IPS-NIHi7 (cell line): ENCODE data around the gene NOA1.

ENCODE experiments used
- DNase-seq: peaks from one replicate; pipeline ENCODE4 v3.0.0; 2012; ENCODE audit warnings: mixed read lengths; ENCODE audit errors: extremely low spot score

The NOA1 gene

DNA sequence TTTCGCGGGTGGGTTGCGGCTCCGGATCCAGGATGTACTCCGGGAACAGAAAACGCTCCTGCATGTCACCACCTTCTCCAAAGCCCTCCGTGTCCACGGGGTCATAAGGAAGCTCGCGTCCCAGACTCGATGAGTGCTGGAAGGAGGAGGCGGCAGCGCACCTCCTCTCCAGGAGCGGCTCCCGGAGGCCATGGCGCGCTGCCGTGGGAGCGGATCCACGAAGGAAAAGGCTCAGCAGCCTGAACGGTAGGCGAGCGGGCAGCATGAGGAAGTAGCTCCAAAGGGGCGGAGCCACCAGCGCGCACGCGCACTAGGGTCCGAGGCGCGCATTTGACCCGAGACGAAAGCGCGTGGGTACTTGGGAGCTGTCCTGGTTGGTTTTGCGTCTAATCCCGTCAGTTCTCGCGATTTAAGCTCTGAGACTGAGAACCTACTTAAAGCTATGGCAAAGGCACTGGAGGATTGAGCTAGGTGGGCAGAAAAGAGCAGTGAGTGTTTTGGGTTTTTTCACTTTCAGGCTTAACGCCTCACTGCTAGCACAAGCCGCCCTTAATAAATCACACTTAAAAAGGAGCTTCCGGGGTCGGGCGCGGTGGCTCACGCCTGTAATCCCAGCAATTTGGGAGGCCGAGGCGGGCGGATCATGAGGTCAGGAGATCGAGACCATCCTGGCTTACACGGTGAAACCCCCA lies at the start of gene NOA1:
Gene NOA1, minus strand, starts transcription at position 286 of the 692 bp plus-strand sequence. Its CDS starts 21 bp downstream, at position 265.
- peak; percentile 94 for DNase-seq

DNA sequence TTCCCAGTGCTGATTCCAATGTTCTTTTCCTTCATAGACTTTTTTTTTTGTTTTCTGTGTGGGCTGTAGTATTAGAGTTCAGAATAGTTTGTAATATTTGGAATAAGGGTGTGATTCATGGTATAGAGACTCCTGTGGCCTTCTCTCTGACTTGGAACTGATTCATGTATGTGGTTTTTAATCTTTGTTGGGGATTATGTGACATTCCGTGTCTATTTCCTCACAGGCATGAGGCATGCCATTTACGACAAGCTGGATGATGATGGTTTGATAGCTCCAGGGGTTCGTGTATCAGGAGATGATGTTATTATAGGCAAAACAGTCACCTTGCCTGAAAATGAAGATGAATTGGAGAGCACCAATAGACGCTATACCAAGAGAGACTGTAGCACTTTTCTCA lies 45.7 kb upstream of the NOA1 start:
- DNase-seq = no peak

DNA sequence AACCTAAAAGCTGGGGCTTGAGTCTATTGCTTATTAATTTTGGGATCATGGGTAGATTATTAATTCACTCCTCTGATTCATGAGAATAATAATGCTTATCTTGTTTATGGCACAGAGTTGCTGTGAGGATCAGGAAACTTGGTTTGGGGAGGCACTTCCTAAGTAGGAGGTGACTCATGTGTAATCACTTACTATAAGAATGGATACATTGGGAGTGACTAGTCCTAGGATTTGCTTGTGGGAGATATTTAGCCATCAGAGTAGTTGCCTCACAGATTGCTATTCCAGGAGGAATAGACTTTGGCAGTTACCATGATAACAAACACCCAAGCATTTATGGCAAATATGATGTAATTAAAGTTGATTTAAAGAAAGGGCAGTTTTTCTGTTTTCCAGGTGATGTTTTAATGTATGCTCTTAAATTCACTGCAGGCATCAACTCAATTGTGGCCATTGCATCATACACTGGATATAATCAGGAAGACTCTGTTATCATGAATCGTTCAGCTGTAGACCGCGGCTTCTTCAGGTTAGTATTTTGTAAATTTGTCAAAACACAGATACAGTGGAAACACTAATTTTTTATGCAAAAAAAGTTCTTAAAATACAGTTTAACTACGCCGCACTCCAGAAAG lies 43.2 kb upstream of the NOA1 start:
- no peak for DNase-seq

DNA sequence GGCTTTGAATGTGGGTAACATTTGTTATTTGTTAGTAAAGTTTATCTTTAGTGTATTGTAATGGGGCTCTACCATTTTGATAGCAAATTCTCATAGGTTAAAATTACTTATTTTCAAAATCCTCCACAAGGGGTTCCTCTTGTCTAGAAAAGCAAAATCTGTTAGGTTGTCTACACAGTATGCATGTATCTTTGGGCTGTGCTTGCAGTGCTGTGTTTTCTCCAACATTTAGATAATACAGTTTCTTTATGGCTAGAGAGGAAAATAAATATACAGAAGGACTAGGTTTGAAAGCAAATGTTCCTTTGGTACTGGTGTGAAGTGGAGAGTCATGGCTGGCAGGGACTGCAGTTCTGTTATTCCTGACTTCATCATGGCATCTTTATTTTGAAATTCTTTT lies 41.6 kb upstream of the NOA1 start:
- DNase-seq = no peak

DNA sequence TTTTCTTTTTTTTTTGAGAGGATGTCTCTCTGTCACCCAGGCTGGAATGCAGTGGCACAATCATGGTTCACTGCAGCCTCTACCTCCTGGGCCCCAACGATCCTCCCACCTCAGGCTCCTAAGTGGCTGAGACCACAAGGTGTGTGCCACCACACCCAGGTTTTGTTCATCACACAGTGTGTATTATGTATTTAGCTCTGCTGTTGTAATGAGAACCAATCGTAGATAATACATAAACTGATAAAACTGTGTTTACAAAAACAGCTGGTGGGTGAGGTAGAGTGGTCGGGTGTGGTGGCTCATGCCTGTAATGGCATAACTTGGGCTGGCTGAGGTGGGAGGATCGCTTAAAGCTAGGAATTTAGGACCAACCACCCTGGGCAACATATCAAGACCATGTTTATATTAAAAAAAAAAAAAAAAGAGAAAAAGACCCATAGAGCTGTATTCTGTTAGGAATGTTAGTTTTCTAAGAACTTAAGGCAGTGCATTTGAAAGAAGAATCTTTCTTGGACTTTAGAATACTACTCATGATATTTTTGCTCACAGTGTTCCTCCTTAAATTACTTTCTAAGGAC lies 36.2 kb upstream of the NOA1 start:
- DNase-seq = no peak

DNA sequence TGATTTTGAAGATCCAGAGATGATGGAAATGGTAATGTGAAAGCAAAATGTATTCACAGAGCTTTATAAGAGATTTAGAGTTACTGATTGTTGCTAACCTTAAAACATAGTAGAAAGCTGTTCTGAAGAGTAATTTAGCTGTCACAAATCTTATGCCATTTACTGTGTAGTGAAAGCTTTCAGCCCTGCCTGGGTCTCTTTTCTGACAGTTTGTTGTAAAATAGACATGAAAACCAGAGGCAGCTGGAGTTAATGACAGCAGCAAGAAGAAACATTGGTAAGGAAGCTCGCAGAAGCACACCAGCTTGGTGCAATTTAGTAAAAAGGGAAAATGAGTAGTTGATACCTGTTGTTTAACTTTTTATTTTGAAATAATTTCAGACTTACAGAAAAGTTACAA lies 22.3 kb upstream of the NOA1 start:
- DNase-seq = no peak

DNA sequence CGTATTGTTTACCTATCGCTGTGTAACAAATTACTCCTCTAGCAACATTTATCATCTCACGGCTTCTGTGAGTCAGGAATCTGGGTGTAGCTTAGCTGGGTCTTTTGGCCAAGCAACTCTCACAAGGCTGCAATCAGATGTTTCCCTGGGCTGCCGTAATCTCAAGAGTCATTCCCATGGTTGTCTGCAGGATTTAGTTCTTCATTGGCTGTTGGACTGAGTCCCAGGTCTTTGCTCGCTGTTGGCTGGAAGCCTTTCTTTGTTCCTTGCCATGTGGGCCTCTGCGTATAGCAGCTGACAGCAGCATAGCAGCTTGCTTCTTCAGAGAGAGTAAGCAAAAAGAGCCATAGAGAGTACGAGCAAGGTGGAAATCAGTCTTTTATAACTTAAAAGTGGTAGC lies 18.1 kb upstream of the NOA1 start:
- DNase-seq = no peak

DNA sequence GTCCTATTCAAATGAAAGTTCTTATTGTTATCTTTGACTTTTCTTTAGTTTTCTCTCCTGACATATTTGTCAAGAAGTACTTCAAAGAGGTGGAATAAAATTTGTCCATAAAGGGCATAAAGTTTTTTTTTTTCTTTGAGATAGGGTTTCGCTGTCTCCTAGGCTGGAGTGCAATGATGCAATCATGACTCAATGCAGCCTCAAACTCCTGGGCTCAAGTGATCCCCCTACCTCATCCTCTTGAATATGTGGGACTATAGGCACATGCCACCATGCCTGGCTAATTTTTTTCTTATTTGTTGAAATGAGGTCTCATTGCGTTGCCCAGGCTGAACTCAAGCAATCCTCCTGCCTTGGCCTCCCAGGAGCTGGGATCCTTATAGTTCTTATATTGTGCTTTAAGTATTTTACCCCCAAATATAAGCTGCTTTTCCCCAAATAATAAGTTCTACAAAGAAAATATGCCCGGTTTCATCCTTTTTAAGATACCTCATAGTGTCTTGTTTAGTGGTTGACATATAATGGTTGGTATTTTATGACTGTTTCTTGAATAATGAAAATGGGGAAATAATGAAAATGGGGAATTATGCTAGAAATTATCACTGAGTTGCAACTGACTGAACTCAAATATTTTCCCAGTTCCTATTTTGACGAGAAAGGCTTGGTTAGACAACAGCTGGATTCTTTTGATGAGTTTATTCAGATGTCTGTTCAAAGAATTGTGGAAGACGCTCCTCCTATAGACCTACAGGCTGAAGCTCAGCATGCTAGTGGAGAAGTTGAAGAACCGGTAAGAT lies 12.9 kb upstream of the NOA1 start:
- no peak for DNase-seq

DNA sequence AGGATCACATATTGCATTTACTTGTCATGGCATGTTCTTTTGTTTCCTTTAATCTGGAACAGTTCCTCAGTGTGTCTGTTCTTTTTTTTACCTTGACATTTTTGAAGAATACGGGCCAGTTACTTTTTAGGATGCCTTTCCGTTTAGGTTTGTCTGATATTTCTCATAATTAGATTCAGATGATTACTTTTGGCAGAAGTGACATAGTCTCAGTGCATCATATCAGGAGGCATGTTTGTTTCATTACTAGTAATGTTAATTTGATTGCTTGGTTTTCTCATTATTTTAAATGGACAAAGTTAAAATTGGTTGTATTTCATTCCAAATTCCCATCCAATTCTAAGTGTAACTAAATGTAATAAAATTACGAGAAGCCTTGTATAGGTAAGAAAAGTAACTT lies 9.5 kb upstream of the NOA1 start:
- DNase-seq = no peak

DNA sequence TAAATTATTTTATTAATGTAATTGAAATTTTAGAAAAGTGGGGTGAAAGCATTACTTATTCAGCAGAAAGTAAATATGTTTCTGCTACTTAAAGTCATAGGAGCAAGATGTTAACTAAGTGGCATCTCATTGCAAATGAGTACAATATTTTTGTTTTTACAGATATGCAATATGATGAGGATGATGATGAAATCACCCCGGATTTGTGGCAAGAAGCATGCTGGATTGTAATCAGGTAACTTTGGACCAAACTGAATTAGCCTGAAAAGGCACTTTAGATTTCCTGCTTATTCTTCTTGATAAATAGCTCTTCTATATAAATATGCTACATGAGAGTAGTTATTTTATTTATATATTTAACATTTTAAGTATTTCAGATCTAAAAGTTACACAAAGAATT lies 8.8 kb upstream of the NOA1 start:
- DNase-seq = no peak

DNA sequence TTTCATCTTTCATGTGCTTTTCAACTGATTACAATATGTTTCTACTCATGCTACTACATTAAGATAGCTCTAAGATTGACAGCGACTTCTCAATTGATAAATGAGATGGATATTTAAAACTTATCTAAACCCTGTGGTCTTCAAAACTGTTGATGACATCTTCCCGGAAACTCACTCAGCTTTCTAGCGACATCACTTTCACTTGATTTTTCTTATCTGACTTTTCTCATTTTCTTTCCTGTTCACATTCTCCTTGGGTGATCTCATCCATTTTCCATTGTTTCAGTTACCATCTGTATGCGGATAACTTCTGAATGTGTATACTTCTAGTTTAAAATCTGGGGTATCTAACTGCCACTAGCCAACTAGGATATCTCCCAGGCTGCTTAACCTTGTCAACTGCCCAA lies 4.4 kb upstream of the NOA1 start:
- no peak for DNase-seq

DNA sequence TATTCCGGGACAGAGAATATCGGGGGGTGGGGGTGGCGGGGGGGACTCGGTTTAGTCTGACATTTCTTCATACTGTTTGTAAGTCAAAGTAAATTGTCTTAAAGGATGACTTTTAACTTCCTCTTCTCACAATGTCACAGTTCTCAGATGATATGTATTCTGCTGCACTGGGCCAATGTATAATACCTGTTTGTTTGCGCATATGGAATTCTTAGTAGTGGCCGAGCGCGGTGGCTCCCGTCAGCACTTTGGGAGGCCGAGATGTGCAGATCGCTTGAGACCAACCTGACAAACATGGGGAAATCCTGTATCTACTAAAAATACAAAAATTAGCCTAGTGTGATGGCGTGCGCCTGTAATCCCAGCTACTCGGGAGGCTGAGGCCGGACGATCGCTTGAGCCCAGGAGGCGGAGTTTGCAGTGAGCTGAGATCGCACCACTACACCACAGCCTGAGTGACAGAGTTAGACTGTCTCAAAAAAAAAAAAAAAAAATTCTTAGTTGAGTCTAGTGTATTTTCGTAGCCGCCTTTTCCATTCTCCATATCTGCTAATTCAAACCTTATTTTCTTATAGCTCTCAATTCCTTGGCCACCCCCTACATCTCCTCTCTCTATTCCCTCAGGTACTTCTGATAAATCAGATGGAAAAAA lies 2.1 kb upstream of the NOA1 start:
- no peak for DNase-seq

DNA sequence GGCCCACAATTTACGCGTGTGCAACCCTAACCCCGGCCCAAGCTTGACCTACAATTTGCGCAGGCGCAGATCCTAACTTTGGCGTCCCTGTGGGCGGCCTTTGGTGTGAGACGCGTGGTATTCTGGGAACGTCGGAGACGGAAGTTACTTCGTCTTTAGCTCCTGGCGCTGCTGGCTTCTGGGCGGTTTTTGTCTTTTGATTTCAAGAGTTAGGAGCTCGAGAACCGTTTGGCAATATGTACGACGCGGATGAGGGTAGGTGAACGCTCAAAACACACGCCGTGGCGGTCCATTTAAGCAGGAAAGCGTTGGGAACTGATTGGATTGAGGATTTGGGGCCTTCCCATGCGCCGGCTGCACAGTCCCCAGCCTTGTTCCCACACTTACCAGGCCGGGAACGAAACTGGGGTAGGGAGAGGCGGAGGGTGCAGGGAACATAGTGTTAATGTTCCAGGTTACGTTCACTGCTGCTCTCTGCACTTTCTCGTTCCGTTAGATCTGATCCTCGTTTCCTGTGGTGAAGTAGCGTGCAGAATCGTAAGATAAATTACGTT lies 1.4 kb upstream of the NOA1 start, which contains the start of gene POLR2B:
Gene POLR2B, plus strand, starts transcription at position 147 of the 554 bp plus-strand sequence. Its CDS starts 90 bp downstream, at position 237.
- peak; percentile 92 for DNase-seq

DNA sequence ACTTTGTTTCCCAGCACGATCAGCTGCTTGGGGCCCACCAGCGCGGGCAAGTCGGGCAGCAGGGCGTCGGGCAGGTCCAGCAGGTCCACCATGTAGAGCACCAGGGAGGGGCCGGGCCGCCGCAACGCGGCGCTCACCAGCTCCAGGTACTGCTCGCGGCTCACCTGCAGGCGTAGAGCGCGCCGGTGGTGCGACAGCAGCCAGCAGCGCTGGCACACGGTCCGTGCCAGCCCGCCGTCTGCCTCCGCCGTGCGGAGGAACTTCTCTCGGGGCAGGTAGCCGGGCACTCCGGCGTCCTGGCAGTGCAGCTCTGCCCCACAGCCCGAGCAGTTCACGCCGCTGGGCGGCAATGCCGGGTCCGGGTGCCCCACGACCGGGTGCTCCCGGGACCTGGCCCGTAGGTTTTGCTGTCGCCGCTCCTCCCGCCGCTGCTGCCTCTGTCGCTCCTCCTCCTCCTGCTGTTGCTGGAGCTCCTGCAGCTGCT lies 527 bp downstream of the NOA1 start:
- peak; percentile 73 for DNase-seq

DNA sequence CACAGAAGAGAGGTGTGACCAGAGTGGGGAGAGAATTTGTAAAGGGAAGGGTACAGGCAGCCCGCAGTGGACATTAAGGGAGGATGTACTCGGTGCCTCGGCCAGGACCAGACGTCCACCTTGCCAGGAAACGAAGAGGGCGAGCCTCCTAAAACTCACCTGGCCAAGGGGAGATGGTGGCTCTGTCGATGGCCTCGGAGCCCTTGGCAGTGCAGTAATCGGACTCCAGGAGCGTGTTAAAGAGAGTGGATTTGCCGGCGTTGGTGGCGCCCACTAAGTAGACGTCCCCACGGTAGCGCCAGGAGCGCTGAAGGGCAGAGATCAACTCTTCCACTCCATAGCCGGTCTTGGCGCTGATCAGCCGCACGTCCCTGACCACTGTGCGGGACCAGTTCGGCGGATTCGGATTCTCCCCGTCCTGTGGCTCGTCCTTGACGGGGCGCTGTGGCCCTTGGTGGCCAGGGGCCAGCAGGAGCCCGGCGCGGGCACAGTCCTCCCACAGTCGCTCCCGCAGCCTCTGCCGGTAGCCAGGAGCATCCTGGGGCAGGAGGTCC lies 1.0 kb downstream of the NOA1 start:
- peak; percentile 16 for DNase-seq

DNA sequence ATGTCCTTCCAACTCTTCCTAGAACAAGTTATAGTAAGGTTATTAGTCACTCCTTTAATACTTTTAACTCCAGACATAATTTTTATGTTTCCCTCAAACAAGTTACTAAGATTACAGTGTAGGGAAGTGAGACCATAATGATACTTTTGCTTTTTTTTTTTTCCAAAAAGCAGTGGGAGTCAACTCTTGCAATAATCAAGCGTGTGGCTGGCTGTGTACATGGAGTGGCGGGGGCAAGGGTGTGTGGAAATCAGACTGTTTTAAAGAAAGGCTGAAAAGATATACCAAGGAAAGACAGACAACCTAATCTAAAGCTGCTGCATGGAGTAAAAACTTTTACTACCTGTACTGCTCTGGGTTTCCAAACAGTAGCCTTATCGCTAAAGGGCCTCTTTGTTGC lies 4.1 kb downstream of the NOA1 start:
- no peak for DNase-seq

DNA sequence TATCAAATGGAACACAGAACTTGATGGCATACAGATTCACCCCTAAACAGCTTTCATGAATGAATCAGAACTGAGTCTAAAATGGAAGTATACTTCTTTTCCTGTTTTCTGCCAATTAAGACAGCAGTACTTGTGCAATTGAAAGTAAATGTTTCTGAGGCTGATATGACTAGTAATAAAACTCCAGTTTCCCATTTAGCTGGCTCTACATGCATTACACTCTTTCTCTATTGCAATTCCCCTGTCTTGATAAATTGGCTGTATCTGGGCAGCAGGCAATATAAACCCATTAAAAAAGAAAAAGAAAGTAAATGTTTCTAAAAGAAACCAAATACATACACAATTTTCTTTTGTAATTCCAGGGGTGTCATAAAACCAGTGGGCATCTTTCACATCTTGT lies 4.6 kb downstream of the NOA1 start:
- no peak for DNase-seq

DNA sequence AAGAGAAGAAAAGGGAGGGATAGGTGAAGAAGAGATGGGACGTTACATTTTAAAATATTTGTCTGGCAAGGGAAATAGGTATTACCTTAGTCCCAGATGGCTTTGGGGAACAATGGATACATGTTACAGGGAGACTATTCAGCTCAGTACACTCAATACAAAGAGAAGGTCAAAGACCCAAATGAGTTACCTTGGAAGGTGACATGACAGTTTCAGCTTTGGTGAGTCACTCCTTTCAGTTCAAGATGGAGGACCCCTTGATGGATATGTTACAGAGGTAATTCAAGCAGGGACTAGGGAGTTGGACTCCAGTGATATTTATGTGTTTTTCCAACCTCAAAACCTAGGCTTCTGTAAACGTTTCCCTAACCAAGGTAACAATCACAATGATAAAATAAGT lies 5.0 kb downstream of the NOA1 start:
- no peak for DNase-seq

DNA sequence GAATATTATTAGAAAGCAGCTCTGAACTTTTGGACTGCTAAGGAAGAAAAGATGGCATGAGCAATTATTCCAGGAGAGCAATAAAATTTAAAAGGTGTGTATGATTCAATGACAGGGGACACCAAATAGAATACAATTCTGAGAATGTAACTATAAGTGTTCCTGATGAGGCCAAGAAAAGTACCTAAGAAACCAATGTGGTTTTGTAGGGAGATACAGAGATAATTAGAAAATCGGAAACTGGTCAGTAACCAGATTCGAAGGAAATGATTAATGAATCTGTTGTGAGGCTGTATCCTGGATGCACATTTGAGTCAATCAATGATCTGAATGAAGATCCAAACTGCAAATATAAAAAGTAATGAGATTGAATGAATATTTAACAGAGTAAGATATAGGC lies 6.0 kb downstream of the NOA1 start:
- no peak for DNase-seq

DNA sequence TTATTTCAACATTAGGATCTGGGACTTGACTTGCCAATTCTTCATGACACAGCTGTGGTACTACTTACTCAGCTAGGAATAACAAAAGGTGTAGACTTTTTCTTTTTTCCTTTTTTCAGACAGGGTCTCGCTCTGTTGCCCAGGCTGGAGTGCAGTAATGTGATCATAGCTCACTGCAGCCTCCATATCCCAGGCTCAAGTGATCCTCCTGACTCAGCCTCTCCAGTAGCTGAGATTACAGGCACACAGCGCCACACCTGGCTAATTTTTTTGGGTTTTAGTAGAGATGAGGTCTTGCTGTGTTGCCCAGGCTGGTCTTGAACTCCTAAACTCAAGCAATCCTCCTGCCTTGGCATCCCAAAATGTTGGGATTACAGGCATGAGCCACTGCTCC lies 16.3 kb downstream of the NOA1 start:
- DNase-seq = no peak

DNA sequence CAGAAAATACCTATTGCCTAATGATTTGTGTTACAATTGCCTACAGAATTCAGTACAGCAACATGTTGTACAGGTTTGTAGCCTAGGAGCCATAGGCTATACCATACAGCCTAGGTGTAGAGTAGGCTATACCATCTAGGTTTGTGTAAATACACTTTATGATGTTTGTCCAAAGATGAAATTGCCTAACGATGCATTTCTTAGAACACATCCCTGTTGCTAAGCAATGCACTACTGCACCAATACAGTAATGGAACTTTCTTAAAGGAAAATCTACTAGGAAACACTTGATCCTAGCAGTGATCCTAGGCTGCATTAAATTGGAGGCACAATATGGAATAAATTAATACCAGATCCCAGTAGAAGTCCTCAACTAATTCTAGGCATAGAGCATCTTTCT lies 18.3 kb downstream of the NOA1 start:
- no peak for DNase-seq
